ENCODE measurements around the gene CCNI2.

The CCNI2 gene, protein sequence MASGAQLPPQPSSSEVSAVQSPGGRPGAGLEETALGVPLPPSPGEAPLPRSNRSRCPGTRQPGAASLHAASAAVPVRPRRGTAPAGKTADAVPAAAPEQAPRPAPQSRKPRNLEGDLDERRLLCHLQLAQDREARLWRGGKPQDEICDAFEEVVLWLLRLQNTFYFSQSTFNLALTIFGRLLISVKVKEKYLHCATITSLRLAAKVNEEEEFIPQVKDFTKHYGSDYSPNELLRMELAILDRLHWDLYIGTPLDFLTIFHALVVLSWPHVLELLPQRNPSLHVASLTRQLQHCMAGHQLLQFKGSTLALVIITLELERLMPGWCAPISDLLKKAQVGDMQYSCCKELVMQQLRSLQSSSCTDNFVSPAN
- total RNA-seq, result 0 to 1.7 (median 0) reads per million in 17 experiments

DNA sequence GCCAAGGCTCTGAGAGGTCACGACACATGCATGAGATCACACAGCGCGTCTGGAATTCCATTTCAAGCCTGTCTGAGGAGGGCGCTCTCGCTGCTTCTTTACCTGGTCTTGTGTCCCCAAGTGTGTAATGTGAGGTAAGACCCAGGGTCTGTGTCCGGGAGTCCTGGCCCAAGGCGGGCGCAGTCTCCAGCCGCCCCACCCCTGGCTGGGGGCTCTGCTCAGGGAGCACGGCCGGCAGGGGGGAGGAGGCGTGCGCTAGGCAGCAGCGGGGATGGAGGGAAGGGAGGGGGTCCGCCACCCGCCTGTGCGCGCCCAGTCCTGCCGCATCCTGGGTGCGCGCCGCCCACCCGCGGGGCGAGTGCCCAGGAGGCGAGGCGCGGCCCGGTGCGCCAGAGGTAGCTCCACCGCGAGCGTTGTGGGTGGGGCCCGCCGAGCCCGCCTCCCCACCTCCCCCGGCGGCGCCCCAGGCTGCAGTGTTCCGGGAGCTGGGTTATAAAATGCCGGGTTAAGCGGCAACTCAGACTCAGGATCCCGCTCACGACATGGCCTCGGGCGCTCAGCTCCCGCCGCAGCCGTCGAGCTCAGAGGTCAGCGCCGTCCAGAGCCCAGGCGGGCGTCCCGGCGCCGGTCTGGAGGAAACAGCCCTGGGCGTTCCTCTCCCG is at the start of gene CCNI2:
Gene CCNI2 (plus strand): TSS at position 473 of the 662 bp plus-strand sequence. CDS start 70 bp downstream, at position 543.
- DNase-seq, result peak in 3 of 4 experiments; percentile 11 to 37 (median 16)

DNA sequence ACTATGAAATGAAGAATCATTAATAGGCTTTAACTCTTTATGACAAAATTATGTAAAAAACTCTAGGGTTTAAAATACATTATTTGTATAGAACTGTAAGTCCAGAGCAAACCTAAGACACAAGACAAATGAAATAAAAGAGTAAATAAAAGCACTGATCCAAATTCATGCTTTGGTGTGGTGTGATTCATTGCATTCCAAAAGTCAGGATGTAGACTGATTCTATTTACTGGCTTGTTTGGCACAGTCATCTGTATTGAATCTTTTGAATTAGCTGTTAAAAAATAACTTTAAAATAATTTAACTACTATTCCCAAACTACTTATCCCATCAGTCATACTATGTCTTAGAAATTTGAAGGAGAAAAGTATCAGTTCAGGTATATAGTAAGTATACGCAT is 42.4 kb upstream of the CCNI2 start:
- no peak for DNase-seq

DNA sequence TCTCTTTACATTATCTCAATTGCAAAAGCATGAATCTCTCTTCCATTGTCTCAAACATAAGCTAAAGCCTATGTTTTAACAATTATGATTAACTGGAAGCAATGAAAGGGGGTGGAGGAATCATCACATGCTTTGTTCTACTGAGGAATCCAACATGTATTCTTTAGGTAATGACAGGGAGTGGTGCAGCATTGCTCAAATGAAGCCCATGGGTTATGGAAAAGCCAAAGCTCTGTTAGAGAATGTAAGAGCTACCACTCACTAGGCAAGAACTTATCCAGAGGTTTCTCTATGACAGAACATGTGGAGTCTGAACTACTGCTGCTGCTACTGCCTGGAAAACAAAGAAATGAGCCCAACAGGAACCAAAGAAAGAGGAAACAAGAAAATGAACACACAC is 38.6 kb upstream of the CCNI2 start:
- DNase-seq, result peak in 2 of 4 experiments; percentile 5 to 20

DNA sequence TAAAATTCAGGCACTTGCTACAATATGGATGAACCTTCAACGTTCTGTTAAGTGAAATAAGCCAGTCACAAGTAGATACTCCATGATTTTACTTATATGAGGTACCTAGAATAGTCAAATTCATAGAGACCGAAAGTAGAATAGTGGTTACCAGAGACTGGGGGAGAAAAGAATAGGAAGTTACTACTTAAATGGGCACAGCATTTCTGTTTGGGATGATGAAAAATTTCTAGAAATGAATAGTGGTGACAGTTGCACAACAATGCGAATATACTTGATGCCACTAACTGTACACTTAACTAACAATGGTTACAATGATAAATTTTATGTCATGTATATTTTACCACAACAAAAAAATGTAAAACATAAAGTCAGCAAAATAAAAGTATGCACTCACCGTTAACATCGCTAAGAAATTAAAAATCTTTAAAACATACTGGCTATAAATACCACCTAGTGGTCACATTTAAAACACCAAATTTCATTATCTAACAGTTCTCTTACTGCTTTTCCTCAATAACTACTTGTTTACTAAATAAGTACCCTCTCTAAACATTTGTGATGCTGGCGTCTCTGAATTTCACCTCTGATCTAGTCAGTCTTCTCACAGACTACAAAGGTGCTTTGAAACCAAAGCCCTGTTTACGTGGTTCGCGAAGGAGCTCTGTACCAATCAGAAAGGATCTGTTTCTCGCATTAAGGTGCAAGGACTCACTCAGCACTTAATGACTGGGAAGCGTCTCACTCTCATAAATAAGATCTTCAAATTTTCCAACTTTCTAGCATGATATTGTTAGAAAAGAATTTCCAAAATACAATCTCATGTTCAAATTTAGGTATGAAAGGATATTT is 32.5 kb upstream of the CCNI2 start:
- peak in 2 of 4 experiments; percentile 11 to 16 for DNase-seq

- DNase-seq, result no peak
These were observed 28.5 kb upstream of the CCNI2 start for GRCh38 chr5:132718544-132719312.

- no peak for DNase-seq
These were observed 21.5 kb upstream of the CCNI2 start for GRCh38 chr5:132725745-132726144.

DNA sequence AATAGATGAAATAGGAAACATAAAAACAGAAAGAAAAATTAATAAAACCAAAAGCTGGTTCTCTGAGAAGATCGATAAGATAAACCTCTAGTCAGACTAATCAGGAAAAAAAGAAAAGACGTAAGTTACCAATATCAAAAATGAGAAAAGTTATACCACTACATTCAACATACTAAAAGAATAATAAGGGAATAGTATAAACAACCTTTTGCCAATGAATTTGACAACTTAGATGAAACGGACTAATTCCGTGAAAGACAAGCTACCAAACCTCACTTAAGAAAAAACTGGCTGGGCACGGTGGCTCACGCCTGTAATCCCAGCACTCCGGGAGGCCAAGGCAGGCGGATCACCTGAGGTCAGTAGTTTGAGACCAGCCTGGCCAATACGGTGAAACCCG is 17.3 kb upstream of the CCNI2 start:
- DNase-seq, result no peak

DNA sequence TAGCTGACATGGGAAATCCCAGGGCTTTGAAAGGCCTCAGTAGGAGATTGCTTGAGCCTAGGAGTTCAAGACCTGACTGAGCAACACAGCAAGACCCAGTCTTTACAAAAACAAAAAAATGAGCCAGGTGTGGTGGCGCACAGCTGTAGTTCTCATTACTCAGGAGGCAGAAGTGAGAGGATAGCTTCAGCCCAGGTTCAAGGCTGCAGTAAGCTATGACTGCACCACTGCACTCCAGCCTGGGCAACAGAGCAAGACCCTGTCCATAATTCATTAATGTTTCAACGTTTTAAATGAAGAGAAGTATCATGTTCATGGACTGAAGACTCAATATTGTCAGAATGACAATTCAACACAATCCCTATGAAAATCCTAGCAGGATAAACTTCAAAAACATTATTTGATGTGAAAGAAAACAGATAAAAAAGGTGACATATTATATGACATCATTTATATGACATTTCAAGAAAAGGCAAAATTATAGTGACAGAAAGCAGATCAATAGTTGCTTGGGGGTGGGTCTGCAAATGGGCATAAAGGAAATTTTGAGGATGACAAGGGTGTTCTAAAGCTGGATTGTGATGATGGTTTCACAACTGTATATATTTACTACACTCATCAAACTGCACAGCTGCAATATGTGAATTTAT is 13.6 kb upstream of the CCNI2 start:
- DNase-seq, result no peak

DNA sequence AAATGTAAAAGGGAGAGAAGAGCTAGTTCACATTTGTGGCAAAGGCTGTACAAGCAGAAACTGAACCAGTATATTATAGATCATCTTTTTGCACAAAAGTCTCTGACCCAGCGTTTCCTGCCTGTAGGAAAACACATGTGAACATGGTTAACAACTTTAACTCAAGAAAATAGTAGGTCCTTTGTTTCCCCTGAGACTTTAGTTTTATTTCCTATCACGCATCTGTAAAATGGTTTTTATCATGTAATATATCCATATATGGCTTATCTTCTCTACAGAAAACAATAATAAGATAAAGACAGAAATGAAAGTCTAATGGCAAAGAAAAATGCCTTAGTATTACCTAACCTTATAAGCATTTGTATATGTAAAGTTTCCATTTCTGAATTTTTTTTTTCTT is 12.5 kb upstream of the CCNI2 start:
- no peak for DNase-seq

- peak; percentile 98 to 100 (median 99) for DNase-seq
These were observed 10.1 kb upstream of the CCNI2 start, which contains the start of gene KIF3A for GRCh38 chr5:132736853-132737833. KIF3A (minus strand) TSS chr5:132737546; CDS start chr5:132737419, 127 bp downstream.

DNA sequence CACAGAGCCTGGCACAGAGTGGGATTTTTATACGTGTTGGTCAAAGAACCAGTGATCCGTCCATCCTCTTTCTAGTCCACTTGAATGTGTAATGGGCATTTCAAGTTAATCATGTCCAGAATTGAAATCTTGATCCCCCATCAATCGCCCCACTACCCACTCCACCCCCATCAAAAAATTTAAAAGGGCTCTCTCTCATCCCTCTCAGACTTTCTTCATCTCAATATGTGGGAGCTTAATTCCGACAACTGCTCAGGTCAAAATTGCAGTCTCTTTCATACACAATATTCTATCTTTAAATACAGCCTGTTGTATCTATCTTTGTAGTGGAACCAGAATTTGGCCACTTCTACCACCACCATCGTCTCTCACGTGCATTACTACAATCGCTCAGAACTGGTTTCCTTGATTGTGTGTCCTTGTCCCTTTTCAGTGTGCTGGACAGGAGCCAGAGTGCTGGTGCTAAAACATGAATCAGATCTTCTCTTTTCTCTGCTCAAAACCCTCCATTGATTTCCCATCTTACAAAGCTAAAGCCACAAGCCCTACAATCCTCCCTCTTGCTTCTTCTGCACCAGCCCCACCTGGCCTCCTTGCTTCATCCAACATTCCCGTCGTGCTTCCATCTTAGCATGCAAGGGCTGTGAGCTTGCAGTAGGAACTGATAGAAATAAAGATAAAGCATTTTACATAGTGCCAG is 9.1 kb upstream of the CCNI2 start:
- no peak for DNase-seq

DNA sequence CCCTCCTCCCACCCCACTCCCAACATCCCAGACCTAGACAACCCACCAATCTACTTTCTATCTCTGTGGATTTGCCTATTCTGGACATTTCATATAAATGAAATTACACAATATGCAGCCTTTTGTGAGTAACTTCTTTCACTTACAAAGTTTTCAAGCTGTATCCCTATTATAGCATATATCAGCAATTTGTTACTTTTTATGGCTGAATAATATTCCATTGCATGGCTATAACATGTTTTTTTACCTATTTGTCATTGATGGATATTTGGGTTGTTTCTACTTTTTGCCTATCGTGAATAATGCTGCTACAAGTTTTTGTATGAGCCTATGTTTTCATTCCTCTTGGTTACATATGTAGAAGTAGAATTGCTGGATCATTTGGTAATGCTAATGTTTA is 8.0 kb upstream of the CCNI2 start:
- DNase-seq, result no peak

DNA sequence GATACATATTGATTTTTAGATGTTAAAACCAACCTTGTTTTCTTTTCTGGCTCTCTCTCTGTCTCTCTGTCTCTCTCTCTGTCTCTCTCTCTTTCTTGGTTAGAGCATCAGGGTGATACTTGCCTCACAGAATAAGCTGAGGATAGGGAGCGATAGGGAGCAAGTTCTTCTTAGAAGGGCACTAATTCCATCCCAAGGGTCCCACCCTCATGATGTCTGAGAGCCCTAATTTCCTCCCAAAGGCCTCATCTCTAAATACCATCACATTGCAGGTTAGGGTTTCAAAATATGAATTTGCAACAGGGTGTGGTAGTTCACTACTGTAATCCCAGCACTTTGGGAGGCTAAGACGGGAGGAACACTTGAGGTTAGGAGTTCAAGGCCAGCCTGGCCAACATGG is 5.1 kb upstream of the CCNI2 start:
- no peak for DNase-seq

GRCh38 chr5:132742626-132743025 is 4.6 kb upstream of the CCNI2 start:
- DNase-seq, result no peak

GRCh38 chr5:132744659-132745058 is 2.6 kb upstream of the CCNI2 start:
- no peak for DNase-seq

GRCh38 chr5:132746592-132746953 is 653 bp upstream of the CCNI2 start:
- DNase-seq, result no peak

DNA sequence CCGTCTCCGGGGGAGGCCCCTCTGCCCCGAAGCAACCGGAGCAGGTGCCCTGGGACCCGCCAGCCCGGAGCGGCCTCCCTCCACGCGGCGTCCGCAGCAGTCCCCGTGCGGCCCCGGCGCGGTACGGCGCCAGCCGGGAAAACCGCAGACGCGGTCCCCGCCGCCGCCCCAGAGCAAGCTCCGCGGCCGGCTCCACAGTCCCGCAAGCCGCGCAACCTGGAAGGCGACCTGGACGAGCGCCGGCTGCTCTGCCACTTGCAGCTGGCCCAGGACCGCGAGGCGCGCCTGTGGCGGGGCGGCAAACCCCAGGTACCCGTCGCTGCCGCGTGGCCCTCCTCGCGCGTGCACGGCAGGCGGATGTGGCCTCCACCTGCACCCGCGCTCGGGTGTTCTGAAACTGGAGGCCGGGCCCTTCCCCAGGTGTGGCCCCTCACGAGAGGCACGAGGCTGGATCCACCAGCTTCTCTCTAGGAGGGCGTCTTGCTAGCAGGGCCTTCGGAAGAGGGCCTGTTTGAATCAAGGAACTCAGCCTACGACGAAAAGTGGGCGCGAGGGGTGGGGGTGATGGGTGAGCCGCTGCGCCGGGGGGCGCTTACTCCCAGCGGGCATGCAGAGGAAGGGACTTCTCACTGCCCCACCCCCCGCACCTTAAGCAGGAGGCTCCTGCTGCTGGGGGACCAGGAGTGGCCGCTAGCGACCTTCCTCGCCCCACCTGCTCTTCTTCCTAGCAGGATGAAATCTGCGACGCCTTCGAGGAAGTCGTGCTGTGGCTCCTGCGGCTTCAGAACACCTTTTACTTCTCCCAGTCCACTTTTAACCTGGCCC is 602 bp downstream of the CCNI2 start:
- no peak for DNase-seq

GRCh38 chr5:132748522-132749000 is 1.3 kb downstream of the CCNI2 start:
- DNase-seq, result no peak

DNA sequence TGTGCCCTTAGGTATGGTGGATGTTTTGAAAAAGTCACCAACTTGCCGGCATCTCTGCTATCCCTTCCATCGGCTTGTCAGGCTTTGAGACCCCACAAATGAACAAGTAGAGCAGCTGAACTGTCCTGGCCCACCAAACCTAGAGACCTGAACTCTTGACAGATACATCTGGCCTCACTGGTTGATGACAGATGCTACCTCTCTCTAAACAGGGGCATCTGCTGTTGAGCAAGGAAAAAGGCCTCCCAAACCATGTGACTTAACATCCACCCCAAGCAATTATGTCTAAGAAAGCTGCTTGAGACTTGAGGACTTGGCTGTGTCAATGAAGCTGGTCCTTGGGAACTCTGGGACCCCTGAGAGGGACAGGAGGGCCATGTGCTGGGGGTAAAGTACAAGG is 2.3 kb downstream of the CCNI2 start:
- no peak for DNase-seq
